ENCODE data around the gene MAML1.

MAML1 gene

DNA sequence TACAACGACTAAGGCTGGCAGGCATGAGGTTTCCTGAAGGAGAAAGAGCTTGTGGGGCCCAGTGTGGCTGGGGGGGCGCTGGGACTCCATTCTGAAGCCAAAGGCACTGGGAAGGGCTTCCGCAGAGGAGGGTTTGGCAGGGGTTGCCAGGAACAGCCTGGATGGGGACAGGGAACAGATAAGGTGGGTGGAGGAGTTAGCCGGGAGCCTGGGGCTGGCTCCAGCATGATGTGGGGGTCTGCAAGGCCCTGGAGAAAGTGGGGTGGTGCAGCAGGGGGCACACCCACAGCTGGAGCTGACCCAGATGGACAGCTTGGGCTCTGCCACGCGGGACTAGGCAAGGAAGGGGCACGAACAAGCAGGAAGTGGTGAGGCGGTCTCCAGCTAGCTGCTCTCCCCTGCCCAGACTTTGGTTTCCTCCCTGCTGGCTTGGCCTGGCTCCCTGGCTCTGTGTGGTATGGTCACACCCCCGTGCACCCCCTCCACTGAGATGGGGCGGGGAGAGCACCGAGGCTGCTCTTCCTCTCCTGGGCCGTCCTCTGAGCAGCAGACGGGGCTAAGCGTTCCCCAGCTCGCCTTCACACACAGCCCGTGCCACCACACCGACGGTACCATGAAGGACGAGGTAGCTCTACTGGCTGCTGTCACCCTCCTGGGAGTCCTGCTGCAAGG is 61.0 kb downstream of the MAML1 start, which contains the start of gene LTC4S:
LTC4S (plus strand) TSS at position 519 of the 672 bp plus-strand sequence; CDS start at position 614, 95 bp downstream.
- peak; percentile 67 for DNase-seq (ENCODE audit: low spot score)

DNA sequence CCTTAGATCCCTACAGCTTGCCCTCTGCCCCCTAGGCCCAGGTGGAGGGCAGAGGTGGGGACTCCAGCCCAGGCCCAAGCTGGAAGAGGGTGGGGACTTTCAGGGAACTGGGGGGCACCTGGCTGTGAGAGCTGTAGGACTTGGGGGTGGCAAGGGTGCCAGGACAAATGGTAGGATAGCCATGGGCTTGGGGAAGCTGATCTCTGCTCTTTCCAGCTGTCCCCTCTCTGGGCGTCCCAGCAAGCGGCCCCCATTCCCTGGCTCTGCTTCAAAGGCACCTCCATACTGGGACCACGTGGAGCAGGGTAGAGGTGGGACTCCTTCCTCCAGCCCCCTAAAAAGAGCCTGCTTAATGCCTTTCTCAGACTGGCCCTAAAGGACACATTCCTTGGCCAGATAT is 61.5 kb downstream of the MAML1 start:
- DNase-seq (ENCODE audit: low spot score): no peak

DNA sequence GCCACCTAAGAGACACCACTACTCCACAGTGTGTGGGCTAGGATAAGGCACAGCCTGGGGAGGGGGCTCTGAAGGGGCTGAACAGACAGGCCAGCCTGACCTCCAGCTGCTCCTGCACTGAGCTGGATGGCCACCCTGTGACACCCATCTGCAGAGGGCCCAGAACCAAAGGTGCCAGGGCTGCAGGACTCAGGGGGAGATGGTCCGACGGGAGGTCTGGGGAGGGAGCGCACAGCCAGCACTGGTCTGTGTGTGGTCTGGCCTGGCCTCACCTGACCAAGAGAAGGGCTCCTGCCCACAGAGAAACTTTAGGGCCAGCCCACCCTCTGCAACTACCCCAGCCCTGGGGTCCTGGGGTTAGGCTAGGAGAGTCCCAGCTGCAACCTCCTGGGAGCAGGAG is 62.0 kb downstream of the MAML1 start:
- DNase-seq (ENCODE audit: low spot score): no peak

DNA sequence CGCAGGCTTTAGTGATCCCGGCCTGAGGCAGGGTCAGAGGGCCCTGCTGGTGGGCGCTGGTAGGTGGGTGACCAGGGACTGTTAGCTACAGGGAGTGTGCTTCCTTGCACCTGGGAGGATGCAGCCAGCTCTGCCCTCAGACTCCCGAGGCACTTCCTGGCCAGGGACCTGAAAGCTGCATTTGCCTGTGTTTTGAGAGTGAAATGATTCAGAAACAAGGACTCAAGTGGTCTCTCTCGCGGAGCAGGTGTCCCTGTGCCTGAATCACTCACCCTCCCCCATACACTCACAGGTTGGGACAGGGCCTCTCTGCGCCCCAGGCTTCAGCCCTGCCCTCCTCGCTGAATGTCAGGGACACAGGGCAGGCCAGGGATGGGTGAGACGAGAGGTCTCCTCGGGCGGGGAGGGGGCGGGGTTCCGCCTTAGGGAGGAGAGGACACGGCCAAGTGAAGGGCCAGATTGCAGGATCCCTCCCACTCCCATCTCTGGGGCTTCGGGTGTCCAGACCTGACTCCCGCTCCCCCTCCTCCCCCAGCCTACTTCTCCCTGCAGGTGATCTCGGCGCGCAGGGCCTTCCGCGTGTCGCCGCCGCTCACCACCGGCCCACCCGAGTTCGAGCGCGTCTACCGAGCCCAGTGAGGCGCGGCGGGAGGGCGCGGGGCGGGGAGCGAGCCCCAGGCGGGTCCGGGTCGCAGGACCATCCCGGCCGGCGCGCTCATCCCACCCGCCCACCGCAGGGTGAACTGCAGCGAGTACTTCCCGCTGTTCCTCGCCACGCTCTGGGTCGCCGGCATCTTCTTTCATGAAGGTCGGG is 62.6 kb downstream of the MAML1 start:
- no peak for DNase-seq (ENCODE audit: low spot score)

DNA sequence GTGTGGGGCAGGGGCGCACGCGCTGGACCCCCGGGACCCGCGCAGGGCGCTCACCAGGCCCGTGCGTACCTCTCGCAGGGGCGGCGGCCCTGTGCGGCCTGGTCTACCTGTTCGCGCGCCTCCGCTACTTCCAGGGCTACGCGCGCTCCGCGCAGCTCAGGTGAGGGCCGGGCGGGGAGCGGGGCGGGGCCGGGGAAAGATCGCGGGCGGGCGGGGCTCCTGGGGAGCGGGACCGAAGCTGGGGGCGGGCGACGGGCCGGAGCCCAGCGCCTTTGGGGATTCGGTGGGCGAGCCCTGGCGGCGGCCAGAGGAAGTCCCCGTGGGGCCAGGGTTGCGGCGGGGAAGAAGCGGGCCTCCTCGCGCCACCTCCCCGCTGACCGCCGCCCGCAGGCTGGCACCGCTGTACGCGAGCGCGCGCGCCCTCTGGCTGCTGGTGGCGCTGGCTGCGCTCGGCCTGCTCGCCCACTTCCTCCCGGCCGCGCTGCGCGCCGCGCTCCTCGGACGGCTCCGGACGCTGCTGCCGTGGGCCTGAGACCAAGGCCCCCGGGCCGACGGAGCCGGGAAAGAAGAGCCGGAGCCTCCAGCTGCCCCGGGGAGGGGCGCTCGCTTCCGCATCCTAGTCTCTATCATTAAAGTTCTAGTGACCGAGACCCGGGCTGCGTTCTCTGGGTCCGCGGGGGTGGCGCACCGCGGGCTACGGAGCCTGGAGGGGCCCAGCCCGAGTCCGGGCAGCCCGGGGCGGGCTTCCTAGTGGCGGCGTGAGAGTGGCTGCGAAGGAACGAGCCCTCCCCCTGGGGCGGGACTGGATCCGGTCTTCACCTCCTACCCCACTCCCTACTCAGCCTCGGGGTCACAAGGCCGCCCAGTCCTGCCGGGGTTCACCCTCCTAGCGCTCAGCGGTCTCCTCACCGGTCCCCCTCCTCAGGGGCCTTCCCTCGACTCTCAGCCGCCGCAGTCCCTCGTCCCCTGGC is 63.5 kb downstream of the MAML1 start:
- peak; percentile 72 for DNase-seq (ENCODE audit: low spot score)

DNA sequence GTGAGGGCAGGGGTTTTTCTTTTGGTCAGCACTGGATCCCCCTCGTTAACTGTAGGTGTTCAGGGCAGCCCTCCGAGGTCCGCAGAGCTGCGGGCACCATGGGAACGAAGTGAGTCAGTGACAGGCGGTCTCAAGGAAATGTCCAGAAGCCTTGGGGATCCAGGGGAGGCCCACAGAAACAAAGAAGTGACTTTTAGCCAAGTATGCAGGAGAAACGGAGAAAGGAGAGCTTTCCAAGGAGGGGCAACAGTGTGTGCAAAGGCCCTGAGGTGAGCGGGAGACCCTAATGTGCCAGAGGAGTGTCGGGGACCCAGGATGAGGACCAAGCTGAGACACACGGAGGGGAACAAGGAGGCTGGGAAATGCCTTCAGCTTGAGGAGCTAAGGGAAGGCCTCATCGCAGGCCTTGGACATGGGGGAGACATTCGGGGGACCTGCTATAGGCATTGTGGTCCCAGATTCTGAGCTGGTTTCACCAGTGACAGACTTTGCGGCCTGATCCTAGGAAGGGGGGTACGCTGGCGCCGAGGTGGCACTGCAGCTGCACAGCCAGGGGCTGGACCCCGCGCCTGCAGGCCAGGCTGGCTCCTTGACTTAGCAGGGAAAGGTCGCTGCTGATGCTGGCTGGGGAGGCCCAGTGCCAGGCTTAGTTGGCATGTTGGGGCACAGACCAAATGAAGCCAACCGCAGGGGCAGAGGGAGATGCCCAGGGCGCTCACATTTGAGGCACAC is 64.4 kb downstream of the MAML1 start:
- no peak for DNase-seq (ENCODE audit: low spot score)

DNA sequence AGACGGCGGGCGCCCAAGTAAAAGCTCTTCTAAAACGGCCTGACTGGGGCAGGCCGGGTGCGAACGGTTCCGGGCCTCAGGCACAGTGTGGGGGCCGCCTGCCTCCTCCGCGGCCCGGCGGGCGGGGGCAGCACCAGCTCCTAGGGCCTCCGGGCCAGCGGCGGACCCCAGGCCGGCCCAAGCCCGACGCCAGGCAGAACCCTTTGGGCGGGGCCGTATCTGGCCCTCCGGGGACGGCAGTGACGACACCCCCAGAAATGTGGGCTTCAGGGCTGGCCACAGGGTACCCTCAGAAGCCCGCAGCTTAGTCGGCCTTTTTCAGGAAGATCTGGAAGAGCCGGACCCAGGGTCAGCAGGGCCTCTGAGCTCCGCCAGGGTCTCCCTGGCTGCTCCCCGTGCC is 65.1 kb downstream of the MAML1 start:
- no peak for DNase-seq (ENCODE audit: low spot score)

DNA sequence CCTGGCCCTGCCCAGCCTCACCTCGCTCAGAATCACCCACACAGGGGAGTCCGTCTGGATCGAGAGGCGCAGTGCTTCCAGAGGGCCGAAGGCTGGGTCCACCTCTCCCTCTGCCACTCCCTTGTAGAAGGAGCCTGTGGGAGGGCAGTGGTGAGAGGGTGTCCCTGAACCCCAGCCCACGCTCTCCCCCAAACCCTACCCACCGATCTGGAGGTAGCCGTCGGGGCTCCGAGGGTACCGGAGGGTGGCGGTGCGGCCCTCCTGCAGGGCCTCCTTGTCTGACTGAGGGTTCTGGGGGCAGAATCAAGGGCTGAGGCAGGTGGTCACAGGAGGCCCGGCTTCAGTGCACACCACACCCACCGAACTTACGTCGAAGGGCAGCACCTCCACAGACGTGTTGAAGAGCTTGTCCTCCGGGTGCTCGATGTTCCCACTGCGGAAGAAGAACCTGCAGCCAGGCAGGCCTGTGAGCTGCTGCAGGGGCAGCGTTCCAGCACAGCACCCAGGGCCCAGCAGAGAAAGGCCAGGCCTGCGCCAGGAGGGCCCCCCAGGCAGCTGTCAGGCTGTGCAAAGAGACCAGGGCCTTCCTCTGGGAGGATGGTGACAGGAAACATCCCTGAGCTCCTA is 65.6 kb downstream of the MAML1 start:
- no peak for DNase-seq (ENCODE audit: low spot score)

DNA sequence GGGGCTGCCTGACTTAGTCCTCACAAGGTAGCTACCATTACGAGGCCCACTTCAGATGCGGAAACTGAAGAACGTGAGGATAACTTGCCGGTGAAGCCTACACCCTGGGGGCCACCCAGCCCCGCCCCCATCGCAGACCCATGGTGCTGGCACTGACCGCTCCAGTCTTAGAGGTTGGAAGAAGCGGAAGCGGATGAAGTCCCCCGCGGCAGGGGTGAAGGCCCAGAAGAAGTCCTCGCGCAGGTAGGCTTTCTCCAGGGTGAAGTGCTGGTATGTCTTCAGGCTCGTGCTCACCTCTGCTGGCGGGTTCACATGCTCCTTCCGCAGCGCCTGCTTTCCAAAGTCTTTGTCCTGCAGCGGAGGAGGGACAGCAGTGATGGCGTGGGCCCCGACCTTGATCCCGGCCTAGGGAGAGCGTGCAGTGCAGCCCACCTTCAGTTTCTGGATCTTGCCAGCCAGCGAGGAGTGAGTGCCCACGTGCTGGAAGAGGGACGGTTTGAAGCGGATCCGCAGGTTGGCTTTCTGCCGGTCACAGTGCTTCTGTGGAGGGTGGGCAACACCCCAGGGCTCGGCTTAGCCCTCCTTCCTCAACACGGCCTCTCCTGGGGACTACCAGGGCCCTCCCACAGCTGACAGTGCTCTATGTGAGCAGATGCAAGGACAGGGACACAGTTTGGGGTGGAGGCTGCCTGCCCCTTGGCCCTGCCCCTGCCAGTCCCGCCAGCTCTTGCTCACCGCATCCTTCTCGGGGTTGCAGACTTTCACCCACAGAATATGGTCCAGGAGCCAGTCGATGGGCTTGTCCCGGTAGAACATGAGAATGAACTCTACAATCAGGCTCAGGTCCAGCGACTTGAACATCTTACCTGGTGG is 66.4 kb downstream of the MAML1 start:
- no peak for DNase-seq (ENCODE audit: low spot score)

DNA sequence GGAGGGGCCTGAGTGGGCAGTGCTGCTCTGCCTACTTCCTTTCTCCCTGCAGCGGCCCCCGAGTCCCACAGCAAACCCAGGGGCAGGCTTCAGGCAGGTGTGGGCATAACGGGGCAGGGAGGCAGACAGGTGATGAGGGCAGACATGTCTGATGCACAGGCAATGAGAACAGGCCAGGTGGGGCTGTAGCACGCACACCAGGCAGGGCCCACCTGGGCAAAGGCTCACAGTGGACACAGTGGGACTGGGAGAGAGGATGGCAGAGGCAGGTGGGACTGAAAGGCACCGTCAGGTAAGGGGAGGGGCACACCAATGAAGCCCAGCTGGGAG is 67.0 kb downstream of the MAML1 start:
- DNase-seq (ENCODE audit: low spot score): no peak

DNA sequence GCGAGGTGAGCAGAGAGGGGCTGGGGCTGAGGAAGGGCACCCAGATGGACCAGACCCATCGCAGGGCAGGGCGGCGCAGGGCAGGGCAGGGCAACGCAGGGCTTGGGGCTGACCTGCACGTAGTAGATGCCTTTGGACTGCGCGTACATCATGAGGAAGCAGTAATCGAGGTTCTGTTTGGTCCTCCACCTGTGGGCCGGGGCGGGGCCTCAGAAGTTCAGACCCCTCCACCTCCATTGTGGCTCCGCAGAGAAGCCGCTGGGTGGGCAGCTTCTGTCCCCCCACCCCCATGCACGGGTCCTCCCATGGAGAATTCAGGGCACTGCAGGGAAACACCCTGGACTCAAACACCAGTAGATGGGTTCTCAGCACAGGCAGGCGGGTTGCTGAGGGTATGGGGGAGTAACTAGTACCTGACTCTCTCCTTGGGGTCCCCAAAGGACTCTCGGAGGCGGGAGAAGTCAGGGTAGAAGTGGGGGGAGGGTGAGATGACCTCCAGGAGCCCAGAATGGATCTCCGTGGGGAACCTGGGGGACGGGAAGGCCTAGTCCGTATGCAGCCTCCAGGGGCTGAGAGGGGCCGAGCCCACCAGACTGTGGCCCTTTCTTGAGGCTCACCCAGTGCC is 67.6 kb downstream of the MAML1 start:
- DNase-seq (ENCODE audit: low spot score): no peak

DNA sequence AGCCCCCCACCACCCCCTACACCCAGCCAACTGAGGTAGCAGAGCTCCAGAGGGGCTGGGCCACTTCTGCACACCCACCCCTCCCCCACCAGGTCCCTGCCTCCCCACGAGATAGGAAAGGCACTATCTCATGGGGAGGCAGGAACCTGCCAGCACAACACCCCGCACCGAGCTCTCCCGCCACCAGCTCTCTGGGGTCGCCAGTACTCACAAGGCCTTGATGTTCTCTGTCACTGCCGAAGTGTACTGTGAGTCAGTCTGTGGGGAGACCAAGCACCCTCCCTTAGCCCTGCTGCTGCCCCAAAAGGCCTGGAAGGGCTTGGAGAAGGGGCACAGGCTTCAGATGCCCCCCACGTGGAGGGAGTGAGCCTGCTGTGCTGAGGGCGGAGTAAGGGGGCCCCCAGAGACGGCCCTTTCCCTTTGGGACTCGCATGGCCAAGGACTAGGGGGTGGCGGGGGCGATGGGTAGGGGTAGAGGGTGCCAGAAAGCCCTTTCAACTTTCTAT is 68.1 kb downstream of the MAML1 start:
- DNase-seq (ENCODE audit: low spot score): no peak

DNA sequence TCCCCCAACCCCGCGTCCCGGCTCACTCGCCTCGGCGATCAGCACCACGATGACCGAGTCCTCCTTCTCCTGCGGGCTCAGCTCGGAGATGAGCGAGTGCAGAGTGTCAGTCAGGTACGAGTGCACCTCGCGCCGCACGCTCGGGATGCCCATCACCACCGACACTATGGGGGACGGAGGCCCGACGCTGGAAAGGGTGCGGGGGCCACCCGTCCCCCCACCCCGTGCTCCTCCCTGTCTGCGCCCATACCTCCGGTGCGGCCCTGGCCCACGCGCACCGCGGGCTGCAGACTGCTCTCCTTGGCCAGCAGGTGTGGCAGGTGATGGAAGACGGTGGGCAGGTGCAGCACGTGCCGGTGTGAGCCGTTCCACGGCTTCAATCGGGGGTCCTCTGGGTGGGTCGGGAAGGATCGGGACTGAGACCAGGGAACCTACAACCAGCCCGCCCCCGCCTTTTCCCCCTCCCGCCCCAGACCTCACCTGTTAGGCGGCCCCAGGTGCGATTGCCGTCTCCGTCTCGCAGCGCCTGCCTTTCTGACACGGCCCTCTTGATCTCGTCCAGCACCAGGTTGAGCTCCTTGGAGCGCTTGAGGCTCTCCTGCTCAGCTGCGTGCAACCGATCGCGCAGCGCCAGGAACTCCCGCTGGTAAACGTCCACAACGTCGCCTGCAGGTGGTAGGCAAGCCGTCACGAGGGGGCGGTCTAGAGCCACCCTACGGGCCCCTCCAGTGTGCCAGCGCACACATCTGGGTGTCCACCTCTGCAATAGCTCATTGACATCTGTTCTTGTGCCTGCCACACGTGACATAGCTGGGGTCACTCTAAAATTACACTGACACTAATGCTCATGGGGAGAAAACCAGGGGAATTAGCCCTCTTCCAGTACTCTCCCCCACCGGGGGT is 68.9 kb downstream of the MAML1 start:
- no peak for DNase-seq (ENCODE audit: low spot score)

DNA sequence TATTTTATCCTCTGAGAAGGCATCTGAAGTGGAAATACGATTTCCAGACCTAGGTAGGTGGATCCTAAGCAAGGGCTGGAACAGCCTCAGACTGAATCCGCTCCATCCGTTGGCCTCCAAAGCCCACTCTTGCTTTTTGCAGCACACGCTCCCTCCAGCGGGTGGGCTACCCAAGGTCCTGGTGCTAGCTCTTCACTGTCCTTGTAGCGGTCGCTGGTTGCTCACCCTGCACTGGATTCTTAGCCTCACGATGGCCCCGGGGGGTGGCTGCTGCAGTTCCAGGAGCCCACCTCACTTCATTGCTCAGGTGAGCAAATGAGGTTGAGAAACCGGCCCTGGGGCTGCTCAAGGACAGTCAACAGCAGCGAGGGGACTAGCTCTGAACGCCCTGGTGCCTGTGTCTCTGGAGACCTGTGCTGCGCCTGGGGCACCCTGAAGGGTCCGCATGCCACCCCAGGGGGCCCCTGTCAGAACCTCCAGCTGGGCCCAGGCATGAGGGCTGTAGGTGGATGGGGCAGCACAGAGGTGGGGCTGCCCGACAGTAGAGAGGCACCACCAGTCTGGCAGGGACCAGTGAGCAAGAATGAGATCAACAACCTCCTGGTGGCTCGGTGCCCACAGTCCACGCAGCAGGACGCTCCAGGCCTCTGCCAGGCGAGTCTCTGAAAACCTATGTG is 69.7 kb downstream of the MAML1 start:
- no peak for DNase-seq (ENCODE audit: low spot score)

DNA sequence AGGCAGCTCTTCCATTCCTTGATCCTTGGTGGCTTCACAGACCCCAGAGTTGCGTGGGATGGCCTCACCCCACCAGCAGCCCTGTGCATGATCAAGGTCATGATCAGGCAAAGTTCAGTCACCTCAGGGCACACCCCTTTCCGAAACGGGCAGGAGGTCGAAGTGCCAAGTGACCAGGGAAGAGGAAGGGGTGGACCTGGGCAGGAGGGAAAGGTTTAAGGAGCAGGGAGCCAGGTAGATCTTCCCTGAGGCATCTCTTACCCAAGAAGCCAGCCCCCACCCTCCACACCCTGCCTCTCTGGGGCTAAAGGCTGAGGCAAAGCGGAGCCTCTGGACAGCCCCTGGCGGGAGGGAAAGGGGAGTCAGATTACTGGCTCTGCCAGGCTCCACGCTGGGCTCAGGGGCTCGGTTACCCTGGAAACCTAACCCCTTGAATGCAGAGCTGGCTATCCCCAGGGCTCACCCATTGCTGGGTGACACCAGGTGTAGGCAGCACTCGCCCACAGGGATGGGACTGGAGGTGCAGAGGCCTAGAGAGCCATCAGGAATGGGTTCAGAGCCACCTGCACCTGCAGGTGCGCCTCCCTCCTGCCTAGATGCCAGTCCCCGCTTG is 70.4 kb downstream of the MAML1 start:
- no peak for DNase-seq (ENCODE audit: low spot score)

DNA sequence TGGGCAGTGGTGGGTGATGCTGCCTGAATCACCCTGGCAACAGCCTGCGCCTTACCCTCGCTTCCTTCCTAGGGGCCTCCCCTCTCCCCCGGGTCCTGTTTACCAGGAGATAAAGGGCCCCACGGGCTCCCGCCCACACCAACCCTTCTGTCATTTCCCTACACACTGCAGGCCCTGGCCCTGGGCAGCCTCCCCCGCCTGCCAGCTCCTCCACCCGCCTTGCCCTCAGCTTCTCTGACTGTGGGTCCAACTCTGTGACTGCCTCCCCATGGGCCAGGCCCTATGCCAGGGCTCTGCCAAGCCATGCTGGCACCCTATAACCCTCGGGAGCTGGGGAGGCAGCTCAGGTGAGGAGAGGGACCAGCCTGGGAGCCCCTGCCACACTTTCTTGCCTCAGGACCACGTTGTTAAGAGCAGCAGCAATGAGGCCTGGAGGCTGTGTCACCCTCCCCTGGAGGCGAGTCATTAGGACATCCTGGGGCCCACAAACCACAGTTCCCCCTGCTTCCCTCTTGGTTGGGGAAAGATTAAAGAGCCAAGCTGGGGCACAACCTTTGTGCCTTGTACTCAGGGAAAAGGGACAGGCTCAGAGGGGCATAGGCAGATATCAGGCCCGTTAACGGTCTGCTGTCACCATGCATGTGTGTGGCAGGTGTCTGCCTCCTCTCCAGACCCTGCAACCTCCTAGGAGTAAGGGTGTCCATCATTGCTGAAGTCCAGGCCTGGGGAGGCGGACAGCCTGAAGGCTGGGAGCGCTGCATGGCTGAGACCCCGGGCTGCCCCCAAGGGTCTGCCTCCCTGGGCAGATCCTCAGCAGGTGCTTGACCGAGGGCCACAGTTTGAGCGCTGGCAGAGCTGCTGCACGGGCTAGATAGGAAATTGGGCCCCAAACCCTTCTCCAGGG is 71.3 kb downstream of the MAML1 start:
- DNase-seq (ENCODE audit: low spot score): no peak

DNA sequence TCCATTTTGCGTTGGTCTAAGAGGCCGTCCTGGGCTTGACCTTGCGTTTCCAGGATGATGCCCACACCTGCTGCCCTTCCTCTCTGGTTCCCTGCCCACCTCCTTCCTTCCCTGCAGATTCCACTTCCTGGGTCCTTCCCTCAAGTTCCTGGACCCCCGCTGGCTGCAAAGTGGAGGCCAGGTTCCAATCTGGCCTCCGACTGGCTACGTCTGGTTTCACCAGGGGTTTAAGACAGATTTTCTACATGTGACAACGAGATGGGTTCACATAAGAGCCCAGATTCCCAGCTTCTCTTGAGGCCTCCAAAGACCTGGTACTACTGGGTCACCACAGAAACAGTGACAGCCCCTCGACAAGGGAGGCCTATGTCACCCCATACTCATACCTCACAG is 71.9 kb downstream of the MAML1 start:
- no peak for DNase-seq (ENCODE audit: low spot score)
